Left ventricle myocardium superior (tissue), 1 donor: Measurements from ENCODE around the gene TKTL2. TPM values are rescaled to one million over a fixed set of nuclear protein-coding genes. Genes with fewer than 3 reads are reported as not detected.
"Not testable (repeated sequence)": the region's sequence is repeated elsewhere in the genome, so short reads cannot be mapped to it uniquely, and the experiment has no call there.

Experiments used
- ATAC-seq: fragments of 200-7000 bp; cut with Tn5 transposase; one replicate; pipeline ENCODE4 v1.9.1; 2020; ENCODE audit warnings: mild to moderate bottlenecking, moderate library complexity
- DNase-seq: peaks from one replicate; pipeline ENCODE4 v3.0.0-alpha.2; 2020
- intact Hi-C: fragments of 100-400 bp; cut with micrococcal nuclease; formaldehyde crosslinking; loops from one replicate; pipeline ENCODE4 v1.11.0; 2022
- total RNA-seq: library from RNA; stranded (reverse); fragmentation: NEBNext Ultra II Directional; extraction: Animal tissue kit (Norgen Biotek cat#: 25700); gene quantifications from one replicate; pipeline ENCODE4 v1.2.1, GENCODE V29; 2021
- donor health status: DM: no; HTN: yes; CAD: no; lungs with severe emphysema.

The TKTL2 gene
- total RNA-seq, 1 donor from 2014 or later, result not detected

GRCh38 chr4:163462556-163462955 is 11.0 kb downstream of the TKTL2 start:
- no peak for ATAC-seq
- DNase-seq, result no peak
- intact Hi-C loops, result no loop called here

- no peak for ATAC-seq
- no peak for DNase-seq
- intact Hi-C loops, result no loop called here
Measured at GRCh38 chr4:163448540-163449203, 24.9 kb downstream of the TKTL2 start.

- DNase-seq, result no peak
- intact Hi-C loops, result no loop called here
- no peak for ATAC-seq
Measured at GRCh38 chr4:163447481-163447880, 26.1 kb downstream of the TKTL2 start.

GRCh38 chr4:163447023-163447422 is 26.5 kb downstream of the TKTL2 start:
- DNase-seq, ATAC-seq, intact Hi-C loops: not testable (repeated sequence)

GRCh38 chr4:163440040-163440439 is 33.5 kb downstream of the TKTL2 start:
- intact Hi-C loops, result no loop called here
- no peak for DNase-seq
- no peak for ATAC-seq

Other genes with a start within 250 kb of the TKTL2 start
- gene NPY1R, start 141.2 kb downstream of the TKTL2 start, total RNA-seq, result 0.69 TPM
- not detected for gene NPY5R, start 129.9 kb downstream of the TKTL2 start, total RNA-seq
- 9.1 TPM for gene TMA16, start 20.9 kb upstream of the TKTL2 start, total RNA-seq